HepG2 (cell line): ENCODE measurements around the gene NEURL3. TPM values are rescaled to one million over a fixed set of nuclear protein-coding genes. Genes with fewer than 3 reads are reported as not detected.
A peak's percentile ranks its signal among the peaks of the same experiment; 100 is the strongest.

ENCODE experiments used
- ADNP ChIP-seq: sonication (generic); formaldehyde crosslinking; IDR thresholded peaks from 2 replicates; pipeline ENCODE4 v1.4.0; 2020; ENCODE audit warnings: missing genetic modification reagents
- ARID5B ChIP-seq: IDR thresholded peaks from 2 replicates; pipeline ENCODE4 v1.4.0; 2020; ENCODE audit warnings: mild to moderate bottlenecking, missing genetic modification reagents
- ATF7-NPFF ChIP-seq: sonication (generic); formaldehyde crosslinking; IDR thresholded peaks from 2 replicates; pipeline ENCODE4 v1.8.1; 2023; ENCODE audit warnings: mild to moderate bottlenecking, low read depth, missing genetic modification reagents, moderate library complexity
- CEBPG ChIP-seq: IDR thresholded peaks from 2 replicates; pipeline ENCODE4 v1.6.1; 2016
- ISL2 ChIP-seq: sonication (generic); formaldehyde crosslinking; IDR thresholded peaks from 2 replicates; pipeline ENCODE4 v1.5.0; 2020; ENCODE audit warnings: missing genetic modification reagents
- KLF15 ChIP-seq: sonication (generic); formaldehyde crosslinking; IDR thresholded peaks from 2 replicates; pipeline ENCODE4 v1.8.1; 2023; ENCODE audit warnings: borderline replicate concordance, mild to moderate bottlenecking, inconsistent platforms, missing genetic modification reagents, mixed read lengths
- MTF1 ChIP-seq: sonication (generic); formaldehyde crosslinking; IDR thresholded peaks from 2 replicates; pipeline ENCODE4 v1.5.0; 2020; ENCODE audit warnings: missing genetic modification reagents
- MXD1 ChIP-seq: sonication (generic); formaldehyde crosslinking; IDR thresholded peaks from 2 replicates; pipeline ENCODE4 v1.4.0; 2020; ENCODE audit warnings: mild to moderate bottlenecking, missing genetic modification reagents
- NFYB ChIP-seq: sonication (generic); formaldehyde crosslinking; IDR thresholded peaks from 2 replicates; pipeline ENCODE4 v1.4.0; 2020; ENCODE audit warnings: missing genetic modification reagents
- TFDP2 ChIP-seq: sonication (generic); formaldehyde crosslinking; IDR thresholded peaks from 2 replicates; pipeline ENCODE4 v1.4.0; 2020; ENCODE audit warnings: missing genetic modification reagents
- ZBTB40 ChIP-seq, 2 experiments: fragments of 450-650 bp in 1 of 2; sonication (generic) in 1 of 2; formaldehyde crosslinking in 1 of 2; IDR thresholded peaks; 2 replicates each; pipeline versions ENCODE4 v1.6.1 to v1.8.0; 2016 to 2022; ENCODE audit warnings: antibody characterized with exemption in 1 of 2, mild to moderate bottlenecking in 1 of 2, missing genetic modification reagents in 1 of 2
- ZNF253 ChIP-seq: sonication (generic); formaldehyde crosslinking; IDR thresholded peaks from 2 replicates; pipeline ENCODE4 v1.8.0; 2022; ENCODE audit warnings: mild to moderate bottlenecking, missing genetic modification reagents, borderline replicate concordance
- ZNF747 ChIP-seq: sonication (generic); formaldehyde crosslinking; IDR thresholded peaks from 2 replicates; pipeline ENCODE4 v1.8.1; 2023; ENCODE audit warnings: missing genetic modification reagents, mild to moderate bottlenecking, borderline replicate concordance
- polyA plus RNA-seq, 8 experiments: library from polyadenylated mRNA; depleted of rRNA in 3 of 8; stranded (reverse) in 7 of 8; unstranded in 1 of 8; fragments of >200 nt; fragmentation: Illumina TruSeq in 4 of 8; extraction: Trizol in 4 of 8; gene quantifications; 2 replicates each; pipeline versions ENCODE4 v1.2.1 to v1.2.3, GENCODE V29; 2011 to 2016; ENCODE audit warnings: low read depth in 4 of 8, missing spikeins in 1 of 8, mixed read lengths in 1 of 8; ENCODE audit not compliant: insufficient read depth in 1 of 8
- total RNA-seq, 5 experiments: library from RNA; depleted of rRNA; stranded (reverse); fragments of >200 nt; fragmentation: Illumina TruSeq; extraction: Trizol; gene quantifications; 2 replicates each; pipeline ENCODE4 v1.2.3, GENCODE V29; 2016; ENCODE audit warnings: low read depth in 1 of 5

The NEURL3 gene
- total and polyA plus RNA-seq, 2 of the 13 experiments (the other 11 are each of a cell fraction or from before 2014, with no cell fraction given) = 0.16 to 1.2 TPM

- no peak for TF ChIP-seq ZBTB40 (IDR thresholded peaks at IDR 0.05)
- TF ChIP-seq ZBTB40 (CRISPR knock-in tag; IDR thresholded peaks at IDR 0.05) = 0 out of 2 replicates have a peak, but pooled peaks have one; percentile 25
- TF ChIP-seq ZNF253 (CRISPR knock-in tag) = no peak
- TF ChIP-seq ADNP (CRISPR knock-in tag) = no peak
- TF ChIP-seq CEBPG (CRISPR knock-in tag) = 0 out of 2 replicates have a peak, but pooled peaks have one; percentile 16
- TF ChIP-seq ISL2 (CRISPR knock-in tag) = 0 out of 2 replicates have a peak, but pooled peaks have one; percentile 17
- no peak for TF ChIP-seq MTF1
- TF ChIP-seq ZNF747 = 0 out of 2 replicates have a peak, but pooled peaks have one; percentile 14
- TF ChIP-seq NFYB (CRISPR knock-in tag) = peak; percentile 14; the same call in 1 of the 2 replicates
- 0 out of 2 replicates have a peak, but pooled peaks have one; percentile 20 for TF ChIP-seq ATF7-NPFF (CRISPR knock-in tag)
- peak; percentile 63 for TF ChIP-seq TFDP2 (CRISPR knock-in tag)
- TF ChIP-seq ARID5B (CRISPR knock-in tag) = no peak
- 0 out of 2 replicates have a peak, but pooled peaks have one; percentile 14 for TF ChIP-seq MXD1
- TF ChIP-seq KLF15 (CRISPR knock-in tag) = no peak
Measured at GRCh38 chr2:96507957-96508520, 2.9 kb upstream of the NEURL3 start (continued).
